Hepatocyte (in vitro differentiated cells): ENCODE data around the gene GTF3C1. TPM values are rescaled to one million over a fixed set of nuclear protein-coding genes. Genes with fewer than 3 reads are reported as not detected.

Experiments used
- DNase-seq: peaks from one replicate; pipeline ENCODE4 v3.0.0-alpha.2; 2016; ENCODE audit warnings: low spot score
- H2AFZ ChIP-seq: fragments of 200-600 bp; sonication (generic); 2 replicates; pipeline ENCODE4 v1.6.0; 2016; ENCODE audit warnings: antibody characterized with exemption, mild to moderate bottlenecking
- H3K27ac ChIP-seq: fragments of 200-600 bp; sonication (generic); 2 replicates; pipeline ENCODE4 v1.5.1; 2016; ENCODE audit warnings: mild to moderate bottlenecking
- H3K27me3 ChIP-seq: fragments of 200-600 bp; sonication (generic); 2 replicates; pipeline ENCODE4 v1.6.1; 2016
- H3K36me3 ChIP-seq: fragments of 200-600 bp; sonication (generic); replicated peaks from 2 replicates; pipeline ENCODE4 v1.5.1; 2016; ENCODE audit warnings: low read depth; ENCODE audit not compliant: insufficient read depth
- H3K4me1 ChIP-seq: fragments of 200-600 bp; sonication (generic); 2 replicates; pipeline ENCODE4 v1.5.1; 2016; ENCODE audit warnings: mild to moderate bottlenecking, moderate library complexity; ENCODE audit not compliant: insufficient read depth
- H3K4me2 ChIP-seq: fragments of 200-600 bp; sonication (generic); 2 replicates; pipeline ENCODE4 v1.6.0; 2016
- H3K4me3 ChIP-seq: fragments of 200-600 bp; sonication (generic); 2 replicates; pipeline ENCODE4 v1.5.1; 2016; ENCODE audit warnings: mild to moderate bottlenecking
- H3K79me2 ChIP-seq: fragments of 200-600 bp; sonication (generic); 2 replicates; pipeline ENCODE4 v1.6.0; 2017; ENCODE audit warnings: mild to moderate bottlenecking
- H3K9me2 ChIP-seq: fragments of 200-600 bp; sonication (generic); replicated peaks from 2 replicates; pipeline ENCODE4 v1.6.0; 2017; ENCODE audit warnings: mild to moderate bottlenecking; ENCODE audit not compliant: insufficient read depth
- H3K9me3 ChIP-seq: fragments of 200-600 bp; sonication (generic); 2 replicates; pipeline ENCODE4 v1.5.1; 2016; ENCODE audit warnings: low read depth, mild to moderate bottlenecking
- H4K20me1 ChIP-seq: fragments of 200-600 bp; sonication (generic); 2 replicates; pipeline ENCODE4 v1.6.0; 2016; ENCODE audit warnings: mild to moderate bottlenecking; ENCODE audit not compliant: insufficient read depth, poor library complexity, severe bottlenecking
- CTCF ChIP-seq: fragments of 200-600 bp; sonication (generic); IDR thresholded peaks from 2 replicates; pipeline ENCODE4 v1.5.1; 2016; ENCODE audit warnings: antibody characterized with exemption, mild to moderate bottlenecking; ENCODE audit not compliant: poor library complexity
- EZH2 ChIP-seq: fragments of 200-600 bp; sonication (generic); IDR thresholded peaks from 2 replicates; pipeline ENCODE4 v1.6.1; 2016; ENCODE audit warnings: antibody characterized with exemption, mild to moderate bottlenecking, borderline replicate concordance
- EZH2phosphoT487 ChIP-seq: fragments of 200-600 bp; sonication (generic); IDR thresholded peaks from one replicate; pipeline ENCODE4 v1.6.1; 2018; ENCODE audit warnings: antibody characterized with exemption, mild to moderate bottlenecking, low read depth, moderate library complexity; ENCODE audit not compliant: unreplicated experiment, severe bottlenecking
- WGBS: methylation state at CpG from one replicate; pipeline ENCODE4 v1.1.6; 2016; ENCODE audit warnings: low lambda C conversion rate; ENCODE audit errors: missing lambda C conversion rate; 5-methylcytosine and 5-hydroxymethylcytosine counted together
- polyA plus RNA-seq: library from polyadenylated mRNA; unstranded; fragments of >200 nt; fragmentation: Nextera tagmentation; extraction: Ambion mirVana; gene quantifications from 2 replicates; pipeline ENCODE4 v1.2.1, GENCODE V29; 2016
- total RNA-seq: library from RNA; depleted of rRNA; stranded (reverse); fragments of >200 nt; gene quantifications from 2 replicates; pipeline ENCODE4 v1.2.3, GENCODE V29; 2014

GTF3C1 gene
- total and polyA plus RNA-seq, 2 experiments from 2014 or later = 41.5 to 59.6 TPM

GRCh38 chr16:27444470-27444869 is 105.2 kb downstream of the GTF3C1 start:
- Histone ChIP-seq H3K4me2 (no peak overlapping the region), H3K27me3 (no peaks in the 10 kb centered on the region)
- no peak for DNase-seq

GRCh38 chr16:27444015-27444414 is 105.7 kb downstream of the GTF3C1 start:
- Histone ChIP-seq H3K36me3 (no peaks in the 10 kb centered on the region), H3K4me2 (no peak overlapping the region), H3K27me3 (no peaks in the 10 kb centered on the region), H3K79me2 (no peaks in the 10 kb centered on the region), H2AFZ (no peak overlapping the region), H3K27ac (no peak overlapping the region), H3K4me1 (no peaks in the 10 kb centered on the region), H4K20me1 (no peaks in the 10 kb centered on the region), H3K9me2 (no peaks in the 10 kb centered on the region), H3K4me3 (no peak overlapping the region), H3K9me3 (no peaks in the 10 kb centered on the region)
- no peak for DNase-seq
- TF ChIP-seq EZH2 (no peak), EZH2phosphoT487 (no peak), CTCF (no peak)
- 67% methylated on average over 2 of the region's 2 CpGs for WGBS

More at GRCh38 chr16:27444470-27444869, 105.2 kb downstream of the GTF3C1 start:
- no peak overlapping the region for H2AFZ ChIP-seq
- WGBS = 90% methylated on average over 5 of the region's 5 CpGs
- no peaks in the 10 kb centered on the region for H3K36me3 ChIP-seq
- no peaks in the 10 kb centered on the region for H3K79me2 ChIP-seq
- H3K9me3 ChIP-seq = no peaks in the 10 kb centered on the region
- H3K4me3 ChIP-seq = no peak overlapping the region
- TF ChIP-seq EZH2 (no peak), EZH2phosphoT487 (no peak), CTCF (no peak)
- H3K27ac ChIP-seq = no peak overlapping the region
- no peaks in the 10 kb centered on the region for H3K9me2 ChIP-seq
- no peaks in the 10 kb centered on the region for H3K4me1 ChIP-seq
- no peaks in the 10 kb centered on the region for H4K20me1 ChIP-seq

- Histone ChIP-seq H3K9me3 (no peaks in the 10 kb centered on the region), H4K20me1 (no peaks in the 10 kb centered on the region), H3K27ac (no peak overlapping the region), H3K4me3 (no peak overlapping the region), H3K4me2 (no peak overlapping the region), H3K4me1 (no peaks in the 10 kb centered on the region), H3K9me2 (no peaks in the 10 kb centered on the region), H3K79me2 (no peaks in the 10 kb centered on the region), H2AFZ (no peak overlapping the region), H3K27me3 (no peaks in the 10 kb centered on the region), H3K36me3 (no peaks in the 10 kb centered on the region)
- TF ChIP-seq EZH2 (no peak), CTCF (no peak), EZH2phosphoT487 (no peak)
- DNase-seq = no peak
- WGBS = 94% methylated on average over 8 of the region's 8 CpGs
Measured at GRCh38 chr16:27441998-27442397, 107.7 kb downstream of the GTF3C1 start.

- Histone ChIP-seq H3K79me2 (no peaks in the 10 kb centered on the region), H3K27ac (no peak overlapping the region), H3K4me2 (no peak overlapping the region), H3K4me3 (no peak overlapping the region), H3K36me3 (no peaks in the 10 kb centered on the region), H2AFZ (no peak overlapping the region), H3K4me1 (no peaks in the 10 kb centered on the region), H4K20me1 (no peaks in the 10 kb centered on the region), H3K27me3 (no peaks in the 10 kb centered on the region), H3K9me3 (no peaks in the 10 kb centered on the region), H3K9me2 (no peaks in the 10 kb centered on the region)
- WGBS = 72% methylated on average over 5 of the region's 5 CpGs
- TF ChIP-seq EZH2 (no peak), CTCF (no peak), EZH2phosphoT487 (no peak)
- DNase-seq = no peak
Measured at GRCh38 chr16:27441276-27441675, 108.4 kb downstream of the GTF3C1 start.
